K562 (cell line): ENCODE measurements around the gene GYG2. TPM values are rescaled to one million over a fixed set of nuclear protein-coding genes. Genes with fewer than 3 reads are reported as not detected.

Source experiments
- BRD4 ChIP-seq: fragments of 200-600 bp; sonication (generic); IDR thresholded peaks from 2 replicates; pipeline ENCODE4 v1.6.1; 2017; ENCODE audit warnings: inconsistent platforms
- CCNT2 ChIP-seq: IDR thresholded peaks from 2 replicates; pipeline ENCODE4 v1.6.1; 2011; ENCODE audit warnings: borderline replicate concordance, low read depth, mild to moderate bottlenecking, moderate library complexity, mixed read lengths, low read length; ENCODE audit not compliant: insufficient read length; ENCODE audit errors: extremely low read depth
- CXXC5 ChIP-seq: fragments of 250-450 bp; sonication (Bioruptor Pico); IDR thresholded peaks from 2 replicates; pipeline ENCODE4 v1.8.0; 2022; ENCODE audit warnings: inconsistent platforms, mild to moderate bottlenecking, moderate library complexity
- E2F1 ChIP-seq: sonication (generic); formaldehyde crosslinking; IDR thresholded peaks from 2 replicates; pipeline ENCODE4 v1.8.1; 2023; ENCODE audit warnings: mild to moderate bottlenecking, missing genetic modification reagents, moderate library complexity
- GTF2B ChIP-seq: IDR thresholded peaks from 2 replicates; pipeline ENCODE4 v1.6.1; 2011; ENCODE audit not compliant: insufficient read length; ENCODE audit errors: extremely low read depth
- HNRNPK ChIP-seq: fragments of 200-400 bp; formaldehyde crosslinking; IDR thresholded peaks from one replicate; pipeline ENCODE4 v1.6.1; 2018; ENCODE audit warnings: mild to moderate bottlenecking, low read depth, low read length; ENCODE audit not compliant: poor library complexity, severe bottlenecking
- MBD1 ChIP-seq: fragments of 250-450 bp; sonication (Bioruptor Pico); IDR thresholded peaks from 2 replicates; pipeline ENCODE4 v1.8.0; 2022; ENCODE audit warnings: inconsistent platforms
- POLR2G ChIP-seq: fragments of 200-400 bp; formaldehyde crosslinking; IDR thresholded peaks from 2 replicates; pipeline ENCODE4 v1.6.1; 2017; ENCODE audit warnings: low read depth, mild to moderate bottlenecking, antibody characterized with exemption, low read length, moderate library complexity
- ZBTB33 ChIP-seq: sonication (generic); formaldehyde crosslinking; IDR thresholded peaks from 2 replicates; pipeline ENCODE4 v1.8.1; 2023; ENCODE audit warnings: mild to moderate bottlenecking, missing genetic modification reagents
- ZBTB43 ChIP-seq: sonication (generic); formaldehyde crosslinking; IDR thresholded peaks from 2 replicates; pipeline ENCODE4 v1.8.0; 2023; ENCODE audit warnings: mild to moderate bottlenecking, missing genetic modification reagents
- polyA plus RNA-seq, 8 experiments: library from polyadenylated mRNA; depleted of rRNA in 4 of 8; stranded (reverse) in 5 of 8; unstranded in 3 of 8; fragments of >200 nt; fragmentation: Nextera tagmentation in 2 of 8; fragmentation: Illumina TruSeq in 1 of 8; extraction: Ambion mirVana in 2 of 8; extraction: Trizol in 1 of 8; gene quantifications; 2 replicates each; pipeline versions ENCODE4 v1.2.1 to v1.2.3, GENCODE V29; 2011 to 2014; ENCODE audit warnings: inconsistent platforms in 1 of 8, missing spikeins in 1 of 8
- total RNA-seq, 7 experiments: library from RNA; depleted of rRNA in 6 of 7; stranded (reverse); fragments of >200 nt in 6 of 7; fragmentation: Illumina TruSeq in 2 of 7; extraction: Trizol in 2 of 7; gene quantifications; 2 replicates each; pipeline versions ENCODE4 v1.2.1 to v1.2.3, GENCODE V29; 2011 to 2021; ENCODE audit warnings: low replicate concordance in 1 of 7
- TF ChIP-seq, protein P1 (sequence below), 2 experiments: fragments of 450-650 bp in 1 of 2; sonication (generic) in 1 of 2; formaldehyde crosslinking; conservative IDR thresholded peaks; 2 replicates each; pipeline versions ENCODE4 v1.4.0 to v1.8.1; 2020 to 2022; ENCODE audit warnings: mild to moderate bottlenecking in 1 of 2, missing genetic modification reagents in 1 of 2
- TF ChIP-seq, protein P2 (sequence below): fragments of 200-400 bp; formaldehyde crosslinking; IDR thresholded peaks from 2 replicates; pipeline ENCODE4 v1.6.1; 2017; ENCODE audit warnings: mild to moderate bottlenecking, low read depth, low read length, moderate library complexity
- TF ChIP-seq, protein P3 (sequence below): IDR thresholded peaks from 3 replicates; pipeline ENCODE4 v1.6.1; 2011; ENCODE audit warnings: borderline replicate concordance, mild to moderate bottlenecking; ENCODE audit not compliant: insufficient read length, insufficient read depth

GYG2 gene
- total and polyA plus RNA-seq, 9 of the 15 experiments (the other 6 are each of a cell fraction or from before 2014, with no cell fraction given) = 0.24 to 4.4 (median 2.9) TPM

GRCh38 chrX:2828344-2828958 is at the start of gene GYG2 (continued):
- no peak for TF ChIP-seq BRD4
- TF ChIP-seq, protein P1, sequence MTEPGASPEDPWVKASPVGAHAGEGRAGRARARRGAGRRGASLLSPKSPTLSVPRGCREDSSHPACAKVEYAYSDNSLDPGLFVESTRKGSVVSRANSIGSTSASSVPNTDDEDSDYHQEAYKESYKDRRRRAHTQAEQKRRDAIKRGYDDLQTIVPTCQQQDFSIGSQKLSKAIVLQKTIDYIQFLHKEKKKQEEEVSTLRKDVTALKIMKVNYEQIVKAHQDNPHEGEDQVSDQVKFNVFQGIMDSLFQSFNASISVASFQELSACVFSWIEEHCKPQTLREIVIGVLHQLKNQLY (CRISPR knock-in tag; conservative IDR thresholded peaks at IDR 0.05) = no peak
- no peak for TF ChIP-seq GTF2B
- TF ChIP-seq HNRNPK = no peak
- TF ChIP-seq ZBTB33 (CRISPR knock-in tag) = peak; percentile 44; the same call in 1 of the 2 replicates
- peak; percentile 49; the same call in 1 of the 2 replicates for TF ChIP-seq POLR2G
- TF ChIP-seq, protein P2, sequence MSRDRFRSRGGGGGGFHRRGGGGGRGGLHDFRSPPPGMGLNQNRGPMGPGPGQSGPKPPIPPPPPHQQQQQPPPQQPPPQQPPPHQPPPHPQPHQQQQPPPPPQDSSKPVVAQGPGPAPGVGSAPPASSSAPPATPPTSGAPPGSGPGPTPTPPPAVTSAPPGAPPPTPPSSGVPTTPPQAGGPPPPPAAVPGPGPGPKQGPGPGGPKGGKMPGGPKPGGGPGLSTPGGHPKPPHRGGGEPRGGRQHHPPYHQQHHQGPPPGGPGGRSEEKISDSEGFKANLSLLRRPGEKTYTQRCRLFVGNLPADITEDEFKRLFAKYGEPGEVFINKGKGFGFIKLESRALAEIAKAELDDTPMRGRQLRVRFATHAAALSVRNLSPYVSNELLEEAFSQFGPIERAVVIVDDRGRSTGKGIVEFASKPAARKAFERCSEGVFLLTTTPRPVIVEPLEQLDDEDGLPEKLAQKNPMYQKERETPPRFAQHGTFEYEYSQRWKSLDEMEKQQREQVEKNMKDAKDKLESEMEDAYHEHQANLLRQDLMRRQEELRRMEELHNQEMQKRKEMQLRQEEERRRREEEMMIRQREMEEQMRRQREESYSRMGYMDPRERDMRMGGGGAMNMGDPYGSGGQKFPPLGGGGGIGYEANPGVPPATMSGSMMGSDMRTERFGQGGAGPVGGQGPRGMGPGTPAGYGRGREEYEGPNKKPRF = no peak
- TF ChIP-seq MBD1 = peak; percentile 88
- TF ChIP-seq CXXC5 (CRISPR knock-in tag) = peak; percentile 13; the same call in 1 of the 2 replicates
- no peak for TF ChIP-seq ZBTB43 (CRISPR knock-in tag)
- TF ChIP-seq CCNT2 = no peak
- TF ChIP-seq E2F1 = no peak
- TF ChIP-seq, protein P3, sequence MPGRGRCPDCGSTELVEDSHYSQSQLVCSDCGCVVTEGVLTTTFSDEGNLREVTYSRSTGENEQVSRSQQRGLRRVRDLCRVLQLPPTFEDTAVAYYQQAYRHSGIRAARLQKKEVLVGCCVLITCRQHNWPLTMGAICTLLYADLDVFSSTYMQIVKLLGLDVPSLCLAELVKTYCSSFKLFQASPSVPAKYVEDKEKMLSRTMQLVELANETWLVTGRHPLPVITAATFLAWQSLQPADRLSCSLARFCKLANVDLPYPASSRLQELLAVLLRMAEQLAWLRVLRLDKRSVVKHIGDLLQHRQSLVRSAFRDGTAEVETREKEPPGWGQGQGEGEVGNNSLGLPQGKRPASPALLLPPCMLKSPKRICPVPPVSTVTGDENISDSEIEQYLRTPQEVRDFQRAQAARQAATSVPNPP = no peak
